GM10248 (cell line): ENCODE data around the gene NANOS3.
A peak's percentile ranks its signal among the peaks of the same experiment; 100 is the strongest.

Experiments used
- CTCF ChIA-PET: fragments of 300-600 bp; sonication (Branson Sonifier 250); formaldehyde crosslinking; extraction: SDS; loops from one replicate; lab custom pipeline; 2021; ENCODE audit warnings: antibody characterized with exemption; lab: Yijun Ruan, JAX
- POLR2A ChIA-PET: fragments of 350-650 bp; sonication (Branson Sonifier 250); formaldehyde crosslinking; extraction: SDS; loops from one replicate; lab custom pipeline; 2020; ENCODE audit warnings: antibody characterized with exemption; lab: Yijun Ruan, JAX
- DNase-seq: peaks from one replicate; pipeline ENCODE4 v3.0.0; 2012; ENCODE audit errors: extremely low spot score
- TF ChIP-seq, protein P1 (sequence below): IDR thresholded peaks from 2 replicates; pipeline ENCODE4 v1.5.1; 2012; ENCODE audit warnings: mild to moderate bottlenecking, low read depth; ENCODE audit errors: extremely low read depth, missing control alignments, control extremely low read depth

Gene NANOS3

DNA sequence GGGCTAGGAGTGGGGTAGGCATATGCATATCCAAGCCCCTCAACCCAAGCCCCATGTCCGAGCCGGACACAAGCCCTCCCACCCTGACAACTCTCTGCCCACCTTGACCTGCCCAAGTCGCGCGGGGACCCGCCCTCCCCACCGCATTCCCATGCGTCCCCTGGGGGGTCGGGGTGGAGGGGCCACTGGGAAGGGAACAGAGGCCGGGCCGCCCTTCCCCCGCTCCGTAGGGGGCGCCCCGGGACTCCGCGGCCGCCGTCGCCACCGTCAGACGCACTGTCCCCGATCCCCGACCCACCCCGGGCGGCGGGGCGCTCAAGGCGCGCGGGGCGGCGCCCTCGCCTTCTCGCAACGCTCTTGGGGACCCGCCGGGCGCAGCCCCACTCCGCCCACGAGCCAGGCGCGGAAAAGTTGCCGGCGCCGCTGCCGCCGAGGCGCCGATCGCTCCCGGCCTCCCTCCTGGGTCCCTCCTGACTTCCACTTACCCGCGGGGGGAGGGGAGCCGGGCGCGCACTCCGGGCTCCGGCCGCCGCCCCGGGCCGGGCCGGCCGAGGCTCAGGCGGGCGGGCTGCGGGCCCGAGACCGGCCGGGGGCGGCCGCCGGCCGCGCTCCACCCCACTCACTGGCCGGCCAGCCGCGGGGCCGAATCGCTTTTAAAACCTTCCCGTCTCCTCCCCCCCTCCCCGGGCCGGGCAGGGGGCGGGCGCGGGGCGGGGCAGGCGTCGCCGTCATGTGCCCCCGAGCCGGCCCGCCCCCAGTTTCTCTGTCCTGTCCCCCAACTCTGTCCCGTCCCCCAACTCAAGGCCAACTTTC, 34.4 kb upstream of the NANOS3 start:
- POLR2A ChIA-PET: interaction anchor here (0.7 to 1.0 kb wide), 2 partner anchors 44 to 47 kb away, joined by 3 to 4 read pairs; partner anchors contain the start of gene ZSWIM4
- CTCF ChIA-PET: no interaction called here
- TF ChIP-seq, protein P1, sequence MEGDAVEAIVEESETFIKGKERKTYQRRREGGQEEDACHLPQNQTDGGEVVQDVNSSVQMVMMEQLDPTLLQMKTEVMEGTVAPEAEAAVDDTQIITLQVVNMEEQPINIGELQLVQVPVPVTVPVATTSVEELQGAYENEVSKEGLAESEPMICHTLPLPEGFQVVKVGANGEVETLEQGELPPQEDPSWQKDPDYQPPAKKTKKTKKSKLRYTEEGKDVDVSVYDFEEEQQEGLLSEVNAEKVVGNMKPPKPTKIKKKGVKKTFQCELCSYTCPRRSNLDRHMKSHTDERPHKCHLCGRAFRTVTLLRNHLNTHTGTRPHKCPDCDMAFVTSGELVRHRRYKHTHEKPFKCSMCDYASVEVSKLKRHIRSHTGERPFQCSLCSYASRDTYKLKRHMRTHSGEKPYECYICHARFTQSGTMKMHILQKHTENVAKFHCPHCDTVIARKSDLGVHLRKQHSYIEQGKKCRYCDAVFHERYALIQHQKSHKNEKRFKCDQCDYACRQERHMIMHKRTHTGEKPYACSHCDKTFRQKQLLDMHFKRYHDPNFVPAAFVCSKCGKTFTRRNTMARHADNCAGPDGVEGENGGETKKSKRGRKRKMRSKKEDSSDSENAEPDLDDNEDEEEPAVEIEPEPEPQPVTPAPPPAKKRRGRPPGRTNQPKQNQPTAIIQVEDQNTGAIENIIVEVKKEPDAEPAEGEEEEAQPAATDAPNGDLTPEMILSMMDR: peak; percentile 19
- DNase-seq: peak; percentile 85

DNA sequence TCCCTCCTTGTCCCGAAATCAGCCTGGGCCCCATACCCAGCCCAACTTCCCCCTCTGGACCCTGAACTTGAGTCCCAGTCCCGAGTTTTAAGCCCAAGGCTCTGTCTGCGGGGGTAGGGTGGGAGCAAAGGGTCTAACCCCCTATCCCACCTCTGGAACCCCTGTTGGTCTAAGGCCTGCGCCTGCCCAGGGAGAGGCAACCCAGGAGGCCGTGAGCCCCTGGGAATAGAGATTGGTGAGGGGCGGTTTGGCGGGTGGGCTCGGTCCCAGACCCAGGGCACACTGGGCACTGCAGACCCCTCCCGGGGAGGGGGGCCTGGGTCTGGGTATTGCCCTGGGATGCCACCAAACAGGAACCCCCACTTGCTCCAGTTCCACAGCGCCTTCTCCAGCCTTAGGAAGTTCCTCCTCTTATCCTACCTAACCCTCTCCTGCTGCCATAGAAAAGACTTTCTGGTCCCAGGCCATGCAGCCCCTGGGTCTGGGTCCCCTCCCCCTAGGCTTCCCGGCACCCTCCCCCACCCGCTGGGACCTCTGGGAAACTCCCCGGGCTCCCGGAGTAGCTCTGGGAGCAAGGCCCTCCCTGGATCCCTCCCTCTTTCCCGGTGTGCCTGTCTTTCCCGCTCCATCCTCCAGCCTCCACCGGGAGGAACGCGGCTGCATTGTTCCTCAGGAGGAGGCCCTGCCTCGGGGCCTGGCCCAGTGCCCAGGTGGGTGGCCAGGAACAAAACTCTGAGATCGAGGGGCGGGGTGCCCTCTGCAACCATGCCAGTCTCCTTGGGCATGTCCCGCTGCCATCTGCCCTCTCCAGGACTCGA, 33.6 kb upstream of the NANOS3 start:
- TF ChIP-seq, protein P1: no peak
- POLR2A ChIA-PET: no interaction called here
- CTCF ChIA-PET: interaction anchor here (1.7 kb wide), 1 partner anchor 12 kb away, joined by 4 read pairs; no protein-coding TSS in a partner anchor
- no peak for DNase-seq

DNA sequence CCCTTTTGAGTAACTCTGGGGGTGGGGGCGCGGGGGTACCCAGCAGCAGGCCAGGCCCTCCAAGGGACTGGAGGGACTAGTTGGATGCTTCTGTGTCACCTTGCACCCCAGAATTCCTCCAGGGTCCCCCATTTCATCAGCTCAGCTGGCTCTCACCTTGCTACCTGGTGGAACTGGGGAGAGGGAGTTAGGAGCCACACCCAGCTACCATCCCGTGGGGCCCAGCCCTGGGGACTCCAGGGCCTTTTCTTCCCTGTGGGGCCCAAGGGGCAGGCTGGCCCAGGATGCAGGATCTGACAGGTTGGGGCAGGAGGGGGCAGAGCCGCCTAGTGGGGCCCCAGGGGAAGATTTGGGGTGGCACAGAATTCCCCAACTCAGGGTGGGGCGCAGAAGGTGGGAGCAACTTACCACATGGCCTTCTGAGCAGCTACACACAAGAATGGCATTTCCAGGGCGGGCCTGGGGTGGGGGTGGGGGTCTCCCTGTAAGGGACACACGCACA, 32.8 kb upstream of the NANOS3 start:
- DNase-seq: no peak
- CTCF ChIA-PET: interaction anchor here (1.7 kb wide), 1 partner anchor 12 kb away, joined by 4 read pairs; no protein-coding TSS in a partner anchor
- POLR2A ChIA-PET: no interaction called here
- TF ChIP-seq, protein P1: no peak

DNA sequence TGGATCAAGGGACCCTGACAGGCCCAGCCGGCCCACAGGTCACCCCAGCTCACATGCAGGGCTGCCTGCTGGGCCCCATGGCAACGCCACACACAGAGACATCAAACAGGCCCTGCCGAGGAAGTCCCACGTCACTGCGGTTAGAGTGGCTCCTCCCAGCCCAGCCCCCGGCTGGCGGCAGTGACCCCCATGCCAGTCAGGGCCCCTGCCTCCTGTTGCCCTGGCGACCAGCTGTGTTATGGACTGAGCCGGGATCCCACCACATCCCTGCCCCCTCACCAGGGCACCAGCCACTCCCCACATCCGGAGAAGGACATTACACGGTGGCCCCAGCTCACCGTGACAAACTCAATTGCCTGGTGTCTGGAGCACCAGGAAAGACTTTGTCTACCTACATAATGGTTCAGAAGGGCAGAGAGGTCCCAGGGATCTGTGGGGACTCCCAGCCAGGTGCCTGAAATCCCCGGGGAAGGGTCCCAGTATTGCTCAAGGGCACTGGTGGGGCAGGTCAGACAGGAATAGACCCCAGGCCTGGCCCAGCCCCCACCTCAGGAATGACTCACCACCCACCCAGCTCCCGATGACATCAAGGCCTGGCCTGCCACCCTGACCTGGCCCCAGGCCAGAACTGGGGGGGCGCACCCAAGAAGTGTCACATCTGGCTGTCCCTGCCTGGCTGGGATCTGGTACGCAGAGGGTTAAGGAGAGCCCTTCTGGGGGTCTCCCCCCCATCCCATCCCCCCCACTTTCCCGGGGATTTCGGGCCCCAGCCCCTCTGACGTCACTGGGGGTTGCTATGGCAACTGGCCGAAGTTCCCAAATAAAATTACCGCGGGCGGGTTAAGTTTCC, 30.2 kb upstream of the NANOS3 start:
- POLR2A ChIA-PET: interaction anchor here (0.5 to 2.8 kb wide), 9 partner anchors 7 to 694 kb away, joined by 3 to 23 read pairs (median 4); partner anchors contain the start of genes MRI1, RFX1 and ZSWIM4
- CTCF ChIA-PET: interaction anchor here (1.2 to 9.3 kb wide), 3 partner anchors 10 to 15 kb away, joined by 4 to 90 read pairs (median 7); no protein-coding TSS in a partner anchor
- DNase-seq: peak; percentile 92
- TF ChIP-seq, protein P1: no peak

DNA sequence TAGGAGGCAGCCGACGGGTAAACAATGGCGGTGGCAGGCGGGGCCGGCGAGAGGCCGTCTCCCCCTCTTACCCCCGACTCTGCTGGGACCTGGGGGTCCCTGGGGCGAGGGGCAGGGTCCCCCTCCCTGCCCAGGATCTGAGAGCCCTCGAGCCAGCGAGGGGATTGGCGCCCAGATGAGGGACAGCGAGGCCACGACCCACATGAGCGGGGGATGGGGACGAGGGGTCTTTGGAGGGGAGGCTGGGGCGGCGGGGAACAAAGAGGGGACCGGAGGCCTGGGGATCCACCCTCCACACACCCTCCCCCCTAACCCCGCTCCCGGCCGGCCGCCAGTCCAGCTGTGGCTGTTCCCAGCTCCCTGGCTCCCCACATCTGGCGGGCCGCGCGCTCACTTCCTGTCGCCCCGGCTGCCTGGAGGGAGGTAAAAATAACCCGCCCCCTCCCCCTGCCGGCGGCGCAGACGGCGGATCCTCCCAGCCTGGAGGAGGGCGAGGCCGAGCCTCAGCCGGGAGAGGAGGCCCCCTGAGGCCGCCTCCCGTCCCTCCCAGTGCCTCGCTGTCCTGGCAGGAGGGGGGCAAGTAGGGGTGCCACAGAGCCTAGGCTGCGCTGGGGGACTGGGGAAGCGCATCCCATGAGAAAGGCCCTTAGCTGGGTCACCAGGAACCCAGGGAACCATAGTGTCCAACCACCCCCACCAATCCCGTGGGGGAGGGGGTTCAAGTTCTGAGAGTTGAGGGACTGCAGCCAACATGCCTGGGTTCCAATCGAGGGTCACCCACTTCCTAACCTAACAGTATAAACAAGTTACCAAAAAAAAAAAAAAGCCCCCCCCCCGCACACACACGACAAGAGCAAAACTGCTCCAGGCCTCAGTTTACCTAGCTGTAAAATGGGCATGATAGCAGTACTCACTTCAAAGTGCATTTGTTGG, 29.3 kb upstream of the NANOS3 start:
- DNase-seq: peak; percentile 79
- POLR2A ChIA-PET: interaction anchor here (0.6 to 2.8 kb wide), 4 partner anchors 8 to 241 kb away, joined by 4 to 23 read pairs (median 12); no protein-coding TSS in a partner anchor
- CTCF ChIA-PET: interaction anchor here (2.6 to 9.3 kb wide), 2 partner anchors 11 to 14 kb away, joined by 7 to 90 read pairs; no protein-coding TSS in a partner anchor
- TF ChIP-seq, protein P1: peak; percentile 6
